Endothelial cell of umbilical vein (primary cell): ENCODE results near the gene COL4A2. TPM values are rescaled to one million over a fixed set of nuclear protein-coding genes. Genes with fewer than 3 reads are reported as not detected.

Experiments used
- BruUV-seq: library from RNA; stranded (reverse); fragments of 400-500 nt; replicated peaks from 2 replicates; lab custom pipeline; 2021; lab: Mats Ljungman, UMichigan
- CTCF ChIA-PET: fragments of 300-600, 350-600 bp; sonication (Branson Sonifier 250); formaldehyde crosslinking; loops from one replicate; lab custom pipeline; 2021; ENCODE audit warnings: antibody characterized with exemption, inconsistent platforms; lab: Charles Lee
- POLR2A ChIA-PET: fragments of 300-600, 350-600 bp; sonication (Branson Sonifier 250); formaldehyde crosslinking; loops from one replicate; lab custom pipeline; 2021; ENCODE audit warnings: antibody characterized with exemption, inconsistent platforms; lab: Charles Lee
- DNase-seq: peaks from one replicate; pipeline ENCODE4 v3.0.0-alpha.2; 2011; ENCODE audit warnings: low read depth, low spot score
- FAIRE-seq: peaks from 2 replicates; lab custom pipeline; 2011; peaks lifted over from hg19 to GRCh38; lab: Jason Lieb, UNC
- H2AFZ ChIP-seq: 2 replicates; pipeline ENCODE4 v1.6.0; 2012; ENCODE audit warnings: low read depth, low read length, control low read depth, inconsistent platforms
- H3K27ac ChIP-seq: 2 replicates; pipeline ENCODE4 v1.5.1; 2011; ENCODE audit warnings: low read depth, mild to moderate bottlenecking, control low read depth, low read length, moderate library complexity; ENCODE audit not compliant: insufficient read depth
- H3K27me3 ChIP-seq, 2 experiments: 2 replicates each; pipeline versions ENCODE4 v1.6.0 to v1.6.1; 2011; ENCODE audit warnings: low read length in 2 of 2, mixed read lengths in 1 of 2; ENCODE audit not compliant: control insufficient read depth in 2 of 2, insufficient read depth in 2 of 2
- H3K36me3 ChIP-seq, 2 experiments: 2 replicates in 1 of 2; 3 replicates in 1 of 2; pipeline ENCODE4 v1.5.1; 2011; ENCODE audit warnings: low read length in 2 of 2, mild to moderate bottlenecking in 1 of 2, moderate library complexity in 1 of 2; ENCODE audit not compliant: control insufficient read depth in 2 of 2, insufficient read depth in 2 of 2; ENCODE audit errors: extremely low read depth in 1 of 2
- H3K4me1 ChIP-seq: 3 replicates; pipeline ENCODE4 v1.5.1; 2011; ENCODE audit warnings: mild to moderate bottlenecking, low read length; ENCODE audit not compliant: control insufficient read depth, insufficient read depth; ENCODE audit errors: extremely low read depth
- H3K4me2 ChIP-seq: 2 replicates; pipeline ENCODE4 v1.6.1; 2011; ENCODE audit warnings: low read length, control low read depth, mixed read lengths; ENCODE audit not compliant: insufficient read depth
- H3K4me3 ChIP-seq, 3 experiments: fragments of 200-600 bp in 1 of 3; sonication (generic), shearing (Covaris generic) in 1 of 3; replicated peaks in 1 of 3; 2 replicates each; pipeline ENCODE4 v1.5.1; 2011 to 2016; ENCODE audit warnings: control low read depth in 3 of 3, low read length in 3 of 3, mild to moderate bottlenecking in 2 of 3, inconsistent platforms in 1 of 3, low read depth in 1 of 3, moderate library complexity in 1 of 3; ENCODE audit not compliant: insufficient read depth in 1 of 3
- H3K79me2 ChIP-seq: 2 replicates; pipeline ENCODE4 v1.6.0; 2012; ENCODE audit warnings: low read length, inconsistent platforms; ENCODE audit not compliant: control insufficient read depth, insufficient read depth
- H3K9ac ChIP-seq: replicated peaks from 2 replicates; pipeline ENCODE3; 2011; ENCODE audit warnings: low read length, control low read depth; ENCODE audit not compliant: insufficient read depth; ENCODE audit errors: extremely low read depth
- H3K9me1 ChIP-seq: replicated peaks from 3 replicates; pipeline ENCODE4 v1.6.0; 2011; ENCODE audit warnings: mild to moderate bottlenecking, low read length; ENCODE audit not compliant: control insufficient read depth, insufficient read depth; ENCODE audit errors: extremely low read depth
- H3K9me3 ChIP-seq: replicated peaks from 2 replicates; pipeline ENCODE4 v1.5.1; 2012; ENCODE audit warnings: low read length, inconsistent platforms; ENCODE audit not compliant: control insufficient read depth, insufficient read depth
- H4K20me1 ChIP-seq: replicated peaks from 2 replicates; pipeline ENCODE3; 2011; ENCODE audit warnings: mild to moderate bottlenecking, low read length; ENCODE audit not compliant: control insufficient read depth, insufficient read depth; ENCODE audit errors: extremely low read depth
- CTCF ChIP-seq, 2 donors: IDR thresholded peaks; 1 replicate in 1 of 2; 2 replicates in 1 of 2; pipeline ENCODE4 v1.5.1; 2011; ENCODE audit warnings: low read length in 2 of 2, mild to moderate bottlenecking in 2 of 2, moderate library complexity in 2 of 2, control low read depth in 1 of 2, inconsistent platforms in 1 of 2, low read depth in 1 of 2; ENCODE audit not compliant: insufficient read depth in 1 of 2; ENCODE audit errors: extremely low read depth in 1 of 2
- EZH2 ChIP-seq: IDR thresholded peaks from 2 replicates; pipeline ENCODE4 v1.6.1; 2012; ENCODE audit warnings: borderline replicate concordance, low read depth, mild to moderate bottlenecking, moderate library complexity, low read length, inconsistent platforms; ENCODE audit not compliant: severe bottlenecking
- FOS ChIP-seq: IDR thresholded peaks from 2 replicates; pipeline ENCODE4 v1.6.1; 2011; ENCODE audit warnings: mild to moderate bottlenecking, low read length, moderate library complexity, borderline replicate concordance; ENCODE audit not compliant: insufficient read depth
- GATA2 ChIP-seq: IDR thresholded peaks from 2 replicates; pipeline ENCODE4 v1.7.0; 2011; ENCODE audit warnings: low read depth, mild to moderate bottlenecking, moderate library complexity, mixed read lengths, low read length; ENCODE audit not compliant: insufficient read length, insufficient read depth
- JUN ChIP-seq: IDR thresholded peaks from 2 replicates; pipeline ENCODE4 v1.6.1; 2011; ENCODE audit warnings: borderline replicate concordance, low read depth; ENCODE audit not compliant: insufficient read length, insufficient read depth
- MYC ChIP-seq: IDR thresholded peaks from one replicate; pipeline ENCODE4 v1.6.1; 2011; ENCODE audit warnings: mild to moderate bottlenecking, low read depth, low read length
- POLR2A ChIP-seq: IDR thresholded peaks from 2 replicates; pipeline ENCODE4 v1.6.1; 2012; ENCODE audit warnings: low read depth, mild to moderate bottlenecking, control low read depth, low read length
- POLR2AphosphoS5 ChIP-seq: IDR thresholded peaks from 2 replicates; pipeline ENCODE4 v1.6.1; 2012; ENCODE audit warnings: low read depth, mild to moderate bottlenecking, control low read depth, low read length, moderate library complexity; ENCODE audit not compliant: insufficient read depth
- dilution Hi-C: fragments of 300-500 bp; cut with MboI; formaldehyde crosslinking; loops from one replicate; pipeline ENCODE4 v1.15.0; 2019; ENCODE audit warnings: low sequenced_read_pairs; ENCODE audit not compliant: extremely low pct_ligation_motif_present
- intact Hi-C: fragments of 100-400 bp; cut with micrococcal nuclease; formaldehyde crosslinking; loops from one replicate; pipeline ENCODE4 v1.10.0; 2022
- polyA plus RNA-seq, 4 experiments: library from polyadenylated mRNA; depleted of rRNA in 3 of 4; stranded (reverse) in 3 of 4; unstranded in 1 of 4; fragments of >200 nt; gene quantifications; 2 replicates each; pipeline versions ENCODE4 v1.2.1 to v1.2.3, GENCODE V29; 2011 to 2012; ENCODE audit warnings: missing spikeins in 1 of 4
- total RNA-seq: library from RNA; stranded (reverse); gene quantifications from 2 replicates; pipeline ENCODE4 v1.2.3, GENCODE V29; 2021
- TF ChIP-seq, protein P1 (sequence below): IDR thresholded peaks from 2 replicates; pipeline ENCODE4 v1.6.1; 2011; ENCODE audit not compliant: insufficient read depth, insufficient read length

Gene COL4A2
- total and polyA plus RNA-seq, 2 donors (not counting 3 experiments of a cell fraction or from before 2014, with no cell fraction given): 792 to 940 TPM

DNA sequence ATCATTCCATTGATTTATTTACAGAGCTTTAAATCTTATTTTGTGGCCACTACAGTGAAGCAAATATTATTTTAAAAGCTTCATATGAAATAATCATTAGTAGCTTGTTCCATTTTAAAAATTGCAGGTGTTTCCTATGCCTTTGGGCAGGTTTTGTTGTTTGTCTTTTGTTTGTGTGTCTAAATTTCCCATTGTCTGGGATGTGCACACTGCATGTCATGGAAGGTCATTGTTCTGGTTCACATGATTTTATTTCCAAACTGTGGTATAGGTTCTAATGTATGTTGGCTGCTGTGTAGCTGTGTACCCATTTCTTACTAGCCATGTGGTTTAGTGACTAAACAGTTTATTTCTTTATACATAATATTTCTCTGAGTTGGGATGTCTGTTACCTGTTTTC is 65.6 kb downstream of the COL4A2 start:
- ChIA-PET POLR2A (no interaction called here), CTCF (interaction anchor here (1.0 to 2.7 kb wide), 7 partner anchors 15 to 125 kb away, joined by 3 to 10 read pairs (median 3); no protein-coding TSS in a partner anchor)
- BruUV-seq: no TSS peak
- Histone ChIP-seq H3K27ac (peak overlapping the region; percentile 72), H3K9me3 (no peaks in the 10 kb centered on the region), H2AFZ (no peak overlapping the region), H3K9ac (peak overlapping the region; percentile 27), H3K79me2 (peaks cover 24% of the 10 kb centered on the region), H3K4me3 (no peak overlapping the region), H3K27me3 (no peaks in the 10 kb centered on the region), H3K4me1 (peaks cover 42% of the 10 kb centered on the region), H3K36me3 (peaks cover 0 to 2% of the 10 kb centered on the region in 2 experiments), H3K9me1 (no peaks in the 10 kb centered on the region), H3K4me2 (peak overlapping the region; percentile 10), H4K20me1 (no peaks in the 10 kb centered on the region)
- dilution Hi-C loops: no loop called here
- peak; percentile 52 for DNase-seq
- intact Hi-C loops: loop anchor here (1.0 kb wide), 3 partner anchors 10 to 37 kb away; no protein-coding TSS in a partner anchor
- FAIRE-seq: no peak
- TF ChIP-seq JUN (no peak), EZH2 (no peak), FOS (no peak), CTCF (IDR thresholded peaks at IDR 0.05; ENCODE audit: extremely low read depth in 1 of 2, insufficient read depth in 1 of 2, low read depth in 1 of 2, low read length in 2 of 2) (no peak), MYC (no peak), POLR2A (no peak), POLR2AphosphoS5 (no peak), GATA2 (no peak)
- TF ChIP-seq, protein P1, sequence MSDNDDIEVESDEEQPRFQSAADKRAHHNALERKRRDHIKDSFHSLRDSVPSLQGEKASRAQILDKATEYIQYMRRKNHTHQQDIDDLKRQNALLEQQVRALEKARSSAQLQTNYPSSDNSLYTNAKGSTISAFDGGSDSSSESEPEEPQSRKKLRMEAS: no peak
